K562 (cell line): ENCODE results near the gene ARHGAP33. TPM values are rescaled to one million over a fixed set of nuclear protein-coding genes. Genes with fewer than 3 reads are reported as not detected.

Experiments used
- CEBPZ ChIP-seq: fragments of 150-350 bp; IDR thresholded peaks from 2 replicates; pipeline ENCODE4 v1.6.1; 2014; ENCODE audit warnings: low read depth, mild to moderate bottlenecking, low read length, borderline replicate concordance
- DPF2 ChIP-seq: fragments of 450-650 bp; IDR thresholded peaks from 2 replicates; pipeline ENCODE4 v1.6.1; 2016
- ETS1 ChIP-seq: conservative IDR thresholded peaks from 2 replicates; pipeline ENCODE4 v1.6.1; 2011; ENCODE audit warnings: low read depth, mild to moderate bottlenecking, low read length; ENCODE audit not compliant: control insufficient read depth
- HDAC6 ChIP-seq: IDR thresholded peaks from 2 replicates; pipeline ENCODE4 v1.6.1; 2012; ENCODE audit warnings: low read depth, mild to moderate bottlenecking, control low read depth, inconsistent platforms, low read length, moderate library complexity
- JUN ChIP-seq, 2 experiments: sonication (generic) in 1 of 2; formaldehyde crosslinking in 1 of 2; IDR thresholded peaks; 2 replicates each; pipeline versions ENCODE4 v1.6.1 to v1.8.0; 2012 to 2022; ENCODE audit warnings: borderline replicate concordance in 2 of 2, mild to moderate bottlenecking in 2 of 2, improper control_type of control experiment in 1 of 2, low read depth in 1 of 2, low read length in 1 of 2, missing genetic modification reagents in 1 of 2
- KLF1 ChIP-seq: fragments of 450-650 bp; IDR thresholded peaks from 2 replicates; pipeline ENCODE4 v1.6.1; 2016; ENCODE audit warnings: missing genetic modification characterization, missing compliant biosample characterization
- RBFOX2 ChIP-seq: fragments of 200-400 bp; formaldehyde crosslinking; IDR thresholded peaks from 2 replicates; pipeline ENCODE4 v1.6.1; 2017; ENCODE audit warnings: low read depth, mild to moderate bottlenecking, low read length, moderate library complexity
- TBL1XR1 ChIP-seq, 2 experiments: IDR thresholded peaks; 2 replicates each; pipeline ENCODE4 v1.6.1; 2012; ENCODE audit warnings: improper control_type of control experiment in 2 of 2, low read length in 2 of 2, mild to moderate bottlenecking in 1 of 2
- TSHZ1 ChIP-seq: fragments of 250-450 bp; sonication (Bioruptor Pico); IDR thresholded peaks from 2 replicates; pipeline ENCODE4 v1.4.0; 2020; ENCODE audit warnings: mild to moderate bottlenecking, moderate library complexity
- ZNF280B ChIP-seq: fragments of 250-450 bp; sonication (Bioruptor Pico); IDR thresholded peaks from 2 replicates; pipeline ENCODE4 v1.5.1; 2021; ENCODE audit warnings: mild to moderate bottlenecking
- ZNF431 ChIP-seq: sonication (generic); formaldehyde crosslinking; IDR thresholded peaks from 2 replicates; pipeline ENCODE4 v1.8.0; 2022; ENCODE audit warnings: mild to moderate bottlenecking, missing genetic modification reagents
- ZNF436 ChIP-seq: fragments of 250-450, 450-650 bp; sonication (Bioruptor Pico); formaldehyde crosslinking; IDR thresholded peaks from 2 replicates; pipeline ENCODE4 v1.7.0; 2020; ENCODE audit warnings: mild to moderate bottlenecking
- ZNF655 ChIP-seq: fragments of 250-450 bp; sonication (Bioruptor Pico); IDR thresholded peaks from 2 replicates; pipeline ENCODE4 v1.5.0; 2021
- ZNF76 ChIP-seq: fragments of 250-450 bp; sonication (Bioruptor Pico); IDR thresholded peaks from 2 replicates; pipeline ENCODE4 v1.4.0; 2020; ENCODE audit warnings: mild to moderate bottlenecking, moderate library complexity, borderline replicate concordance
- polyA plus RNA-seq, 8 experiments: library from polyadenylated mRNA; depleted of rRNA in 4 of 8; stranded (reverse) in 5 of 8; unstranded in 3 of 8; fragments of >200 nt; fragmentation: Nextera tagmentation in 2 of 8; fragmentation: Illumina TruSeq in 1 of 8; extraction: Ambion mirVana in 2 of 8; extraction: Trizol in 1 of 8; gene quantifications; 2 replicates each; pipeline versions ENCODE4 v1.2.1 to v1.2.3, GENCODE V29; 2011 to 2014; ENCODE audit warnings: inconsistent platforms in 1 of 8, missing spikeins in 1 of 8
- total RNA-seq, 7 experiments: library from RNA; depleted of rRNA in 6 of 7; stranded (reverse); fragments of >200 nt in 6 of 7; fragmentation: Illumina TruSeq in 2 of 7; extraction: Trizol in 2 of 7; gene quantifications; 2 replicates each; pipeline versions ENCODE4 v1.2.1 to v1.2.3, GENCODE V29; 2011 to 2021; ENCODE audit warnings: low replicate concordance in 1 of 7

The ARHGAP33 gene
- total and polyA plus RNA-seq, 9 of the 15 experiments (the other 6 are each of a cell fraction or from before 2014, with no cell fraction given) = 0.06 to 26.6 (median 1.6) TPM; not detected in 1

- TF ChIP-seq ETS1 = 0 out of 2 replicates have a peak, but pooled peaks have one; percentile 49
- peak; percentile 69 for TF ChIP-seq RBFOX2
- no peak for TF ChIP-seq ZNF431
- no peak for TF ChIP-seq ZNF76 (CRISPR knock-in tag)
- TF ChIP-seq JUN (IDR thresholded peaks at IDR 0.05; ENCODE audit: borderline replicate concordance, low read depth, low read length) = no peak
- TF ChIP-seq JUN (CRISPR knock-in tag; IDR thresholded peaks at IDR 0.05; ENCODE audit: borderline replicate concordance) = no peak
- no peak for TF ChIP-seq CEBPZ
- TF ChIP-seq KLF1 (tag) = 0 out of 2 replicates have a peak, but pooled peaks have one; percentile 44
- TF ChIP-seq ZNF655 (CRISPR knock-in tag) = no peak
- TF ChIP-seq ZNF436 = no peak
- TF ChIP-seq TBL1XR1 (IDR thresholded peaks at IDR 0.05; ENCODE audit: low read length in 2 of 2) = no peak
- no peak for TF ChIP-seq DPF2
- no peak for TF ChIP-seq TSHZ1 (CRISPR knock-in tag)
- TF ChIP-seq HDAC6 = no peak
- no peak for TF ChIP-seq ZNF280B (CRISPR knock-in tag)
Measured at GRCh38 chr19:35775298-35776101, at the start of gene ARHGAP33 (continued).
